Measurements from ENCODE around the gene ACADVL.

- TF ChIP-seq CTCF (IDR thresholded peaks at IDR 0.05), result peak; percentile 69 to 94 (median 90)
- TF ChIP-seq POLR2A (IDR thresholded peaks at IDR 0.05), result no peak
These were observed 42.4 kb upstream of the ACADVL start for GRCh38 chr17:7177191-7177953.

Data from right lobe of liver (tissue), 4 donors.